HG03066 (cell line): ENCODE data around the gene TUBD1.
"Not testable (repeated sequence)": the region's sequence is repeated elsewhere in the genome, so short reads cannot be mapped to it uniquely, and the experiment has no call there.

Experiments used
- ATAC-seq: cut with Tn5 transposase; IDR thresholded peaks from one replicate; pipeline ENCODE4 v1.9.1; 2021; ENCODE audit warnings: low read depth; ENCODE audit not compliant: unreplicated experiment

The TUBD1 gene, protein sequence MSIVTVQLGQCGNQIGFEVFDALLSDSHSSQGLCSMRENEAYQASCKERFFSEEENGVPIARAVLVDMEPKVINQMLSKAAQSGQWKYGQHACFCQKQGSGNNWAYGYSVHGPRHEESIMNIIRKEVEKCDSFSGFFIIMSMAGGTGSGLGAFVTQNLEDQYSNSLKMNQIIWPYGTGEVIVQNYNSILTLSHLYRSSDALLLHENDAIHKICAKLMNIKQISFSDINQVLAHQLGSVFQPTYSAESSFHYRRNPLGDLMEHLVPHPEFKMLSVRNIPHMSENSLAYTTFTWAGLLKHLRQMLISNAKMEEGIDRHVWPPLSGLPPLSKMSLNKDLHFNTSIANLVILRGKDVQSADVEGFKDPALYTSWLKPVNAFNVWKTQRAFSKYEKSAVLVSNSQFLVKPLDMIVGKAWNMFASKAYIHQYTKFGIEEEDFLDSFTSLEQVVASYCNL

DNA sequence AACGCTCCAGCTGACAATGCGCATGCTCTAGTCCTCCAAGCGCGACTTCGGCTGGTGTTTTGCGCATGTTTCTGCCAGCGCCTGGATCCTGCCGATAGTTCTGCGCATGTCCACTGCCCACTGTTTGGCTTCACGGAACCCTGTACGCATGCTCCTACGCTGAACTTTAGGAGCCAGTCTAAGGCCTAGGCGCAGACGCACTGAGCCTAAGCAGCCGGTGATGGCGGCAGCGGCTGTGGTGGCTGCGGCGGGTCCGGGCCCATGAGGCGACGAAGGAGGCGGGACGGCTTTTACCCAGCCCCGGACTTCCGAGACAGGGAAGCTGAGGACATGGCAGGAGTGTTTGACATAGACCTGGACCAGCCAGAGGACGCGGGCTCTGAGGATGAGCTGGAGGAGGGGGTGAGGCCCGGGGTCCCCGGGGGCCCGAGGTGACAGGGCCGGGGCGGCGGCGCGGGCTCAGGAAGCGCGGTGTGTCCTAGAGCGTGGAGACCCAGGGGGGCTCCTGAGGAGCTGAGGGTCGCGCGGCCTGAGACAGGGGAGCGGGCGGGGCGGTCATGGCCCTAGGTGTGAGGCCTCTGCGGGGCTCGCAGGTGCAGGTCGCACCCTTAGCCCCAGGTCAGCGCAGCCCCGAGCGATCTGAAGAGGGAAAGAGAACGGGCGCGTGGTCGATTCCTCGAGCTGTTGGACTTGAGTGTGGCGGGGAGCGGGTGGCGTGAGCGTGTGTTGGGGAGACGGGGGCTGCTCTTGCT is at the start of gene TUBD1, which contains the start of gene RPS6KB1:
TUBD1 (minus strand) TSS at position 20 of the 752 bp plus-strand sequence. CDS start 1,941 bp downstream, outside the sequence.
RPS6KB1 (plus strand) TSS at position 198 of the 752 bp plus-strand sequence; CDS start at position 262, 64 bp downstream.
- ATAC-seq = peak; percentile 77

GRCh38 chr17:59941131-59941530 is 48.4 kb upstream of the TUBD1 start:
- no peak for ATAC-seq

- not testable (repeated sequence) for ATAC-seq
Observed at GRCh38 chr17:59940697-59941096, 48.0 kb upstream of the TUBD1 start.

GRCh38 chr17:59933317-59933716 is 40.6 kb upstream of the TUBD1 start:
- ATAC-seq = not testable (repeated sequence)

DNA sequence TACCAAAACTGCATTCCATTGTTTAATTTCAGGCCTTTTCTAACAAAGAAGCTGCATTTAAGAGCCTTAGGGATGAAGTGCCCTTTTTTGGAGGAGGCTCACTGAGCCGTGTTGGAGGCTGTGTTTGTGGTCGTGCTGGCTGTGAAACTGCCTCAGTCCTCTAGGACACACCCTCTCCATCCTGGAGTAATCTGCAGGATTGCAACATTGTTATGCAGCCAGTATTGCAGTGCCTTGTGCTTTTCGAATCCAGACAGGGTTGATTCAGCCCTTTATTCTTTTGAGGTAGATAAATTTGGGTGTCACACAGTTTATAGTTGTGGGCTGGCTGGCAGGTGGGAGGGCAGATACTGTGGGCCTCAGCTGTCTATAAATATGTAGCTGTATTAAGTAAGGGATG is 38.0 kb upstream of the TUBD1 start:
- ATAC-seq = not testable (repeated sequence)

DNA sequence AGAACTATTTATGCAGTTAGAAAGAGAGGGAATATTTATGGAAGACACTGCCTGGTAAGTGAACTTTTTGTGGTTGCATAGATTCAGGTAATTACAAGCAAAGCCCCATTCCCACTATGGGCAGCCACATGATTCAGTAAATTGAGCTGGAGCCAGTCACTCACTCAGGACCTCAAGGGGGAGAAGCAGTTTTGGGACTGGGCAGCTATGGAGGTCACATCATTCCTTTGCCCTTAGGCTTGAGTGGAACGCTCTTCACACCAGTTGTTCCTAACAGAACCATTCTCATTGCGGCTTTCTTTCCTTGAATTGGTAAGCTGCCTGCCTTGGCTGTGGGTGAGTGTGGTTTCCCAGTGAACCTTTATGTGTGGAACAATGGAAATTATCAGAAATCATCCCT is 37.4 kb upstream of the TUBD1 start:
- not testable (repeated sequence) for ATAC-seq

- not testable (repeated sequence) for ATAC-seq
Observed at GRCh38 chr17:59920637-59921036, 27.9 kb upstream of the TUBD1 start.

- ATAC-seq = no peak
Observed at GRCh38 chr17:59916446-59916845, 23.7 kb upstream of the TUBD1 start.

DNA sequence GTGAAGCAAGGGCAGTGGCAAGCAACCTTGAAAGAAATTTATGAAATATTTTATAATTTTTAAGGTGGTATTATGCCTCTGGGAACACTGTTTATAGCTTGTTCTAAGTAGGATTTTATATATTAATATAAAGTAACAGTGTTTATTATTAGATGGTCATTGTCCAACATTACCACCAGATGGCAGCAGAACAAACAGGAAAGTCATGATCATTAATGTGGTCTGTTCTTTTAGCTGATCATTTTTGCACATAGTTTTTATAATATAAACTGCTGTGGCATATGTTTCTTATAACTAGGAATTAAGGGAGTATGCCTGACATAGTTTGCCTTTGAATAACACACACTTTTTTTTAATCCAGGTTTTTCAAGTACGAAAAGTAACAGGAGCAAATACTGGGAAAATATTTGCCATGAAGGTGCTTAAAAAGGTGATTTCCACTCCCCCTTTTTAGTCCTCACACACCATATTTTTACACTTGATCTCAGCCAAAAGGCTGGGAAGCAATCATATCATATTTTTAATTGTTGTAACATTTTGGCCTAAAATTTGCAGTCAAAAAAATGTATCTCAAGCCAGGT is 21.6 kb upstream of the TUBD1 start:
- ATAC-seq = no peak

DNA sequence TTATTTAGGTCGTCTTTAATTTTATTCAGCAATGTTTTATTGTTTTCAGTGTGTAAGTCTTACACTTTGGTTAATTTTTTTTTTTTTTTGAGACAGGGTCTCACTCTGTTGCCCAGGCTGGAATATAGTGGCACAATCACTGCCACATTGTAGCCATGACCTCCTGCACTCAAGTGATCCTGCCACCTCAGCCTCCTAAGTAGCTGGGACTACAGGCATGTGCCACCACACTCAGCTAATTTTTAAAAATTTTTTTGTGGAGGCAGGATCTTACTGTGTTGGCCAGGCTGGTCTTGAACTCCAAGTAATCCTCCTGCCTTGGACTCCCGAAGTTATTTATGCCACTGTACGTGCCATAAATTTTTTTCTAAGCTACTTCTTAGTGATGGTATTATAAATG is 14.7 kb upstream of the TUBD1 start:
- ATAC-seq = no peak

DNA sequence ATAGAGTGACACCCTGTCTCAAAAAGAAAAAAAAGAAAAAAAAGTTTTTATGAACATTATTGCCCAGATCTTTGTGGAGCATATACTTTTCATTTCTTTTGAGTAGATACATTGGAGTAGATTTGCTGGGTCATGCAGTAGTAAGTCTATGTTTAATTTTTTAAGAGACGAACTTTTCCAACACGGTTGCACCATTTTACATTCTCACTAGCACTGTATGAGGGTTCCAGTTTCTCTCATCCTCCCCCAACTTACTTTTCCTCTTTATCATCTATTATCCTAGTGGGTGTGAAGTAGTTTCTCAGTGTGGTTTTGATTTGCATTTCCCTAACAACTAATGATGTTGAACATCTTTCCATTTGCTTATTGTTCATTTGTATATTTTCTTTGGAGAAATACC is 10.7 kb upstream of the TUBD1 start:
- no peak for ATAC-seq

DNA sequence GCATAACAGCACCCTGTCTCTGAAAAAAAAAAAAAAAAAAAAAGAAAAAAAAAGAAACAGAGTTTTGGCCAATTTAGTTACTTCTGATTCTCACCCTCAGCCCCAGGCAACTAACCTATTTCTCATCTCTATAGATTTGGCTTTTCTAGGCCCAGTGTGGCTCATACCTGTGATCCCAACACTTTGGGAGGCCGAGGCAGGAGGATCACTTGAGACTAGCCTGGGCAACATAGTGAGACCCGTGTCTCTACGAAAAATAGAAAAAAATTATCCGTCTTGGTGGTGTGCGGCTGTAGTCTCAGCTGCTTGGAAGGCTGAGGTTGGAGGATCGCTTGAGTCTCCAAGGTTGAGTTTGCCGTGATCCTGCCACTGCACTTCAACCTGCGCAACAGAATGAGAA is 8.9 kb upstream of the TUBD1 start:
- no peak for ATAC-seq

DNA sequence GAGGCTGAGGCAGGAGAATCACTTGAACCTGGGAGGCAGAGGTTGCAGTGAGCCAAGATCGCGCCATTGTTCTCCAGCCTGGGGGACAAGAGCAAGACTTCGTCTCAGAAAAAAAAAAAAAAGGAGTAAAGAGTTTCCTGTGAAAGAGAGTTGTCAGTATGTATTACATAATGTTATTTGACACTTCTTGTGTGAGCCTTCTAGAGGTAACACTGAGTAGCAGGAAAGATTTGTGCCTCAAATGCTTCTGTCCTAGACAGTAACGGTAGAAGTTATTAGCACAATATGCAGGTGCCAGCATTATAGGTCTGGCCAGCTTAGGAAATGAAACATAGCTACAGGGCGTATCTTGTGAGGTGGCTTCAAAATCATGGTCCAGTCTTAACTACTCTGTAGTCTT is 6.4 kb upstream of the TUBD1 start:
- no peak for ATAC-seq

- ATAC-seq = no peak
Observed at GRCh38 chr17:59897090-59897489, 4.3 kb upstream of the TUBD1 start.

DNA sequence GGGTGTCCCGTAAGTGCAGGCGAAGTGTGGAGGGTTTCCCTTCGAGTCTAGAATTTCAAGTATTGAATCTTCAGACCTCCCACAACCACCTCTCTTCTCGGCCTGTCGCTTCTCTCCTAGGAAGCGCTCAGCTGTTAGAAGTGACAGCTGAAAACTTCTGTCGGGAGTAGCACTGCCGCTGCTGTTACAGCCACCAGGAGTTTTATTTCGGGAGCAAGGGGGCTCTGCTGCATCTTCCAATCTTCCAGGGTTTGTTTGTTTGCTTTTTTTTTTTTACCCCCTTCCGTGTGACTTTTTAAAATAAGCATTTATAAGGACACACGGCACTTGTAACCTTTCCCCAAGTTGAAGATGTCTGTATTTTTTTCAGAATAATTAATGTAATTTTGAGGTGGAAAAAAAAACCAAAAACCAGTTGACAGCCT is 945 bp upstream of the TUBD1 start:
- ATAC-seq = no peak

GRCh38 chr17:59892251-59892923 is 356 bp downstream of the TUBD1 start:
- peak; percentile 51 for ATAC-seq

DNA sequence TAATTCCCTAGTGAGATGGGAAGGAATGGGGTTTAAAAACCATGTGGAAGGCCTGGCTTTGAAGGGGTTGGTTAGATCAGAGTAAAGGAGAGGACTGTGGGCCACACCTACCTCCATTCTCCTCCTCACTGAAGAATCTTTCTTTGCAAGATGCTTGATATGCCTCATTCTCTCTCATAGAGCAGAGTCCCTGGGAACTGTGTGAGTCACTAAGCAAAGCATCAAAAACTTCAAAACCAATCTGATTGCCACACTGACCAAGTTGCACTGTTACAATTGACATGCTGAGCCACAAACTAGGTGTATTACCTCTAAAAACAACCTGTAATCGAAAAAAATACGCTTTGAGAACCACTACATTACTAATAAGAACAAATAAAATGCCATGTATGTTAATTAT is 2.0 kb downstream of the TUBD1 start:
- no peak for ATAC-seq

DNA sequence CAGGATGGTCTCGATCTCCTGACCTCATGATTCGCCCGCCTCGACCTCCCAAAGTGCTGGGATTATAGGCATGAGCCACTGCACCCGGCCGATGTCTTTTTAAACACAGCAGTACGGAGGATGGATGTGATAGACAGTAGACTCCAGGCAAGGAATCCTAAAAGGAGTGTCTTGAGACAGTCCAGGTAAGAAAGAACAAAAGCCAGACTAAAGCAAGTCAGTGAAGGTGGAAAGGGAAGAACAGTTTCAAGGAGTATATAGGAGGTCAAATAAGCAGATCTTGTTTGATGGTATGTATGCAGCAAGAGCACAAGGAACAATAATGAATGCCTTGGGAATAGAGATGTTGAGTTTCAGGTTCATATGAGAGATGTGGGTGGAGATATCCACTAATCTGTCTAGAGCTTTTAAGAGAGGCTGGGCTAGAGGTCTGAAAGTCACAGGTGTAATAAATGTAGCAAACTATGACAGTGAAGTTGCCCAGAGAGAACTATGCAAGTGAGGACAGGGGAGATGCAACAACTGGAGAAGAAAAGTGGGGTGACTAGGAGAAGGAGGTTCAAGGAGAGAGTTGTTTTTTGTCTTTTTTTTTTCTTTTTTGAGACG is 4.5 kb downstream of the TUBD1 start:
- ATAC-seq = no peak

DNA sequence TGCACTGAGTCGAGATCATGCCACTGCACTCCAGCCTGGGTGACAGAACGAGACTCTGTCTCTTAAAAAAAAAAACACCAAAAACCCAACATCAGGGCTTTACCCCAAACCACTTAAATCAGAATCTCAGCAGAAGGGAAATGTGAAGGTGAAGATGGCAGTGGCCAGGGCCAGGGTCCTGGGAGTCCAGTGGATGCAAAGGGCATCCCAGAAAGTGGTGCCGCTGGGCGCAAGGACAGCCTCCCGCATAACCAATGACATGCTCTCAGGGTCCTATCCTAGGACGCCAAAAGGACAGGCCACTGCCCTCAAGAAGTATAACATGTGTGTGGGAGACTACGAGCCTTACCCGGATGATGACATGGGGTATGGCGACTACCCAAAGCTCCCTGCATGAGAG is 7.9 kb downstream of the TUBD1 start:
- ATAC-seq = no peak

GRCh38 chr17:59878624-59879023 is 14.1 kb downstream of the TUBD1 start:
- no peak for ATAC-seq
